ENCODE measurements around the gene CRTC2.

The CRTC2 gene

DNA sequence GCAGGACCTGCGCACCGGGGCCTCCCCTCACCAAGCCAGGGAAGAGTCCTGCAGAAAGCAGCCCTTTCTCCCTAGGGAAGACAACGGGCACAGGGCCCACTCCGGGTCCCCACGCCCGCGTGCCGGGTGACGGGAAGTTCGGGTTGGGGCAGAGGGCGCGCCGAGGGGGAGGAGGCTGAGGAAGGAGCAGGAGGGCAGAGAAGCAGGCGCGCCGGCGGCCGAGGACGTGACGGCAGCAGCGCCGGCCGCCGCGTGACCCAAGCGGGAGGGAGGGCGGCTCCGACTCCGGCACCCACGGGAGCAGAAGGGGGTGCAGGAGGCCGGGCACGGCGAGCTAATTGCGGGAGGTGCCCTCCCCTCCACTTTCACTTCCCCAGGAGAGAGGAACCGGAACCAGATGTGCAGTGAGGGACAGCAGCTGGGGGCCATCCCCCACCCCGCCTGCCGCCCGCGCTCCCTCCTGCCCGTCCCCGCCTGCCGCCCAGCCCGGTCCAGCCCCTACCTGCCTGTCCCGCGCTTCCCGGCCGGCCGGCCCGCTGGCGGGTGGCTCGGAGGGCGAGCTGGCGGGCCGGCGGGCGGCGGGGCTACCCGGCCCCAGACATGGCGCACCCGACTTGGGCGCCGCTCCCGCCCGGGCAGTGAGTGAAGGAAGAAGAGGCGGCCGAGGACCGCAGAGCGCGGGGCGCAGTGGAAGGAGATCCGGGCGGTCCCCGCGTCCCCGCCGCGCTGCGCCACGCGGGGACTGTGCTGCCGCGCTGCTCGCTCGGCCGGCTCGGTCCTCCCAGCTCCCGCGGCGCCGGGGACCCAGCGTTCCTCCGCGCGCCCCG is 12.4 kb downstream of the CRTC2 start:
- DNase-seq (ENCODE audit: low read depth) = peak; percentile 60

GRCh38 chr1:153945131-153945794 is 13.1 kb downstream of the CRTC2 start:
- peak; percentile 59 for DNase-seq (ENCODE audit: low read depth)

DNA sequence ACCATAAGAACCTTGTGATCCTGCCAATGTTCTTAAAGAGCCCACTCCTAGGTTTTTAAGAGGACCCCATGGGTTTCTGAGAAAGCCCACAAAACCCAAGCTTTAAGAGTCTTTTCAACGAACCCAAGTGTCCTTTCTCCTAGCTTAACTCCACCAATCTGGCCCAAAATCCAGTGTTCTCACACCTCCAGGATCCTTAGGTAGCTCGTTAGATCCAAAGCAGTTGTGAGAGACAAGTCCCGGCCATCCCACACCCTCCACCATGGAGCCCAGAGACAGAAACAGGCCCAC is 13.6 kb downstream of the CRTC2 start:
- no peak for DNase-seq (ENCODE audit: low read depth)

- DNase-seq (ENCODE audit: low read depth) = no peak
Observed at GRCh38 chr1:153944005-153944826, 14.2 kb downstream of the CRTC2 start.

- DNase-seq (ENCODE audit: low read depth) = no peak
Observed at GRCh38 chr1:153942766-153943549, 15.5 kb downstream of the CRTC2 start.

DNA sequence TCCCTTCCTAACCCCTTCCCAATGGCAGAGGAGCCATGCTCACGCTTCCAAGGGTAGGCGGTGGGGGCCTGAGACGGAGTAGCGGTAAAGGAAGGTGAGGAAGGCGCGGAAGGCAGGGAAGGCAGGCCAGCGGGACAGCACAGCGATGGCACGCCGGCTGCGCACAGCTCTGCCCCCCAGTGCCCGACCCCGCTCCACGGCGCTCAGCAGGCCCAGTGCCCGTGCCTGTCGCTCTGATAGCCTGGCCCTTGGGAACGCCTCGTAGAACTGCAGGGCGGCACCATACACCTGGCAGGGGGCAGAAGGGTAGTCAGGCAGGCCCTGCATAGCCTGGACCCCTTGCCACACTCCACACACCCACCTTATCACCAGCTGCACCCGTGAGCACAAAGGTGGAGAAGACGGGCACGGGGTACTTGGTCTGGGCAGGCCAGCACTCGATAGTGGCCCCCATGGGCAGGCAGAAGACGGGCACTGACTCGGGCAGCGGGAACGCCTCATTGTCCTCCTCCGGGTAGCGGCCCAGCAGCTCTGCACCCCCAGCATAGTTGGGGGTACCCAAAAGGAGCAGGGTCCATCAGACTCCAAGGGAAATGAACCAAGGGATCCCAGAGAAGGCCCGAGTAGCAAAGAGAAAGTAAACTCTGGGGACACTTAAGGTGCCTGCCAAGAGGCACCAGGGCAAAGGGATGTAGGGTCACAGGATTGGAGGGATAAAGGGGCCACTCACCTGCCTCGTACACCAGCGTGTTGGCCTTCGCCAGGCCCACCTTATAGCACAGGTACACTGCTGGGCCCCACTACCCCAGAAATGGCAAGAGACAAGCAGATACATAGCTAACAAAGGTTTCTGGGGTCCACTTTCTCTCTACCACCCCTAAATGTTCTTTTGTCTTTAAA is 16.3 kb downstream of the CRTC2 start:
- no peak for DNase-seq (ENCODE audit: low read depth)

DNA sequence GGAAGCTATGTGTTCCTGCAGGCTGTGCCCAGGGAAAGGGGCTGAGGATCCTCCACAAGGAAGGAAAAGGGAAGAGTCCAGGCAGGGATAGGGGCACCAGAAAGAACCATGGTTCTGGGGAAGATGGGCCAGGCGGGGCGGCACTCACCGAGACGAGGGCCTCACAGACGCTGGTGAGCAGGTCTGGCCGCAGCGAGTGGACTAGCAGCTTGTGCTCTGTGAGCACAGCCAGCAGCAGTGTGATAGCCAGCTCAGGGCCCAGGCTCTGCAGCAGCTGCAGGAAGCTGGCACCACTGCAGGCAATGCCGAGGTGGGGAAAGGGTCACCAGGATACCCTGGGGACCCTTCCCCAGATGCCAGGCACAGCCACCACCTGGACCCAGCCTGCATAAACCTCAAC is 17.7 kb downstream of the CRTC2 start:
- no peak for DNase-seq (ENCODE audit: low read depth)

DNA sequence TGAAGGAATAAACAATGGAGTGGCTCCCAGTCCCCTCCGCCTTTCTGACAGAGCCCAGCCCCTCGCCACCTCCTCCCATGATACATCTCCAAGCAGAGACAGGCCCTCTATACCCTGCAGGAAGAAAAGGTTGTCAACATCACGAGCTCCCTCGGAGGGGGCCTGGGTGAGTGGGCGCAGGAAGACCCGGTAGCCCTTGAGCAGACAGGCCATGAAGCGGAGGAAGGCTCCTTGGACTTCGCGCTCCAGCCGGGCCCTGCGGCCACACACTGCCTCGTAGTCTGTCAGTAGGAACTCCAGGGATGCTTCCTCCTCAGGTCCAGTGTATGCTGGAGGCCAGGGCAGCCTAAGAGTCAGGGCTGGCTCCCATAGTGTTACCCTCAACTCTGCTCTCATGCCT is 18.9 kb downstream of the CRTC2 start:
- DNase-seq (ENCODE audit: low read depth) = no peak

- no peak for DNase-seq (ENCODE audit: low read depth)
Observed at GRCh38 chr1:153938996-153939395, 19.4 kb downstream of the CRTC2 start.

GRCh38 chr1:153937331-153937730 is 21.1 kb downstream of the CRTC2 start:
- no peak for DNase-seq (ENCODE audit: low read depth)

- DNase-seq (ENCODE audit: low read depth) = no peak
Observed at GRCh38 chr1:153936011-153936802, 22.2 kb downstream of the CRTC2 start.

DNA sequence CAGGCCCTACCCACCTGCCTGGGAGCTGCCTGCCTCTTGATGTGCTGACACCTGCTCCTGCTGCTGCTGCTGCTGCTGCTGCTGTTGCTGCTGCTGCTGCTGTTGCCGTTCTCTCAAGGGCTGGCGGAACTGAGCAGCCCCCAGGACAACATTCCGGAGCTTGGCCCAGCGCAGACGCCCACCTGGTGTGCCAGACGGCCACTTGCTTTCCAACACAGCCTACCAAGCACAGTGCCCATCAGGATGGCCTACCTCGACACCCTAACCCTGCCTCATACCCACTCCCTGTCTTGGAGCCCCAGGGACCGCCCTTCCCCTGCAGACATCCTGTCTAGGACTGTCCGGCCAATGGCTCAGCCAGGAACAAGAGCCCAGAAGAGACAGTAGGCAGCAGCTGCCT is 23.7 kb downstream of the CRTC2 start:
- DNase-seq (ENCODE audit: low read depth) = no peak

DNA sequence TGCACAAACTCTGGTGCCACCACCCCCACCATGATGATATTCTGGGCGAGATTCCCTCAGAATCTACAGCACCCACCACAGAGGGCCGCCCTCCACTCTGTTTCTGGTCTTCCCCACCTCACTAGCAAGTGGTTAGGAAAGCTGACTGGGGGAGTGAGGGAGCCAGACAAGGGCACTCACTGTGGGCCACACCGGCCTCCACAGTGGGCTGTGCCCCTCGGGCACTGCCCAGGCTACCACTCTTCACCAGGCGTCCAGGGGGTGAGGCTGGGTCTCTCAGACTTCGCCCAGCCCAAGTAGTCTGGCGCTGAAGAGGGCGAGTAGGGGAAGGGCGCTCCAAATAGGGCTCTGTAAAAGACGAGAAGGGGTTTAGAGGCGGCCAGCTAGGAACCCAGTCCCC is 24.5 kb downstream of the CRTC2 start:
- DNase-seq (ENCODE audit: low read depth) = no peak

DNA sequence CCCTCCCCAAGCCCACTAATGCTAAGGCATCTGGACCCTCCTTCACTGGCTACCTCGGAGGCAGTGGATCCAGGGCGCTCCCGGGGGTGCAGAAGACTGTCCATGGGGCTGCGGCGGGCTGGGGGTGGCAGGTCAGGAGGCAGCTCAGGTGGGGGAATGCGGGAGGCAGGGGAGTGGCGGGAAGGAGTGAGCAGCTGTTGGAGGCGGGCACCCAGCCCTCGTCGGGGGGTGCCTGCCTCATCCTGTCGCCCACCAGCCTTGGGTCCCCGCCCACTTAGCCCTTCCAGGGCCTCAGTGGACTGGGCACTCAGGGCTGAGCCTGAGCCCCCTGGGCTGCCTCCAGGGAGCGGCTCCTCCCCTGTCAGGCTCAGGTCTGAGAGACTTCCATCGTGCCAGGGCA is 25.0 kb downstream of the CRTC2 start:
- no peak for DNase-seq (ENCODE audit: low read depth)

DNA sequence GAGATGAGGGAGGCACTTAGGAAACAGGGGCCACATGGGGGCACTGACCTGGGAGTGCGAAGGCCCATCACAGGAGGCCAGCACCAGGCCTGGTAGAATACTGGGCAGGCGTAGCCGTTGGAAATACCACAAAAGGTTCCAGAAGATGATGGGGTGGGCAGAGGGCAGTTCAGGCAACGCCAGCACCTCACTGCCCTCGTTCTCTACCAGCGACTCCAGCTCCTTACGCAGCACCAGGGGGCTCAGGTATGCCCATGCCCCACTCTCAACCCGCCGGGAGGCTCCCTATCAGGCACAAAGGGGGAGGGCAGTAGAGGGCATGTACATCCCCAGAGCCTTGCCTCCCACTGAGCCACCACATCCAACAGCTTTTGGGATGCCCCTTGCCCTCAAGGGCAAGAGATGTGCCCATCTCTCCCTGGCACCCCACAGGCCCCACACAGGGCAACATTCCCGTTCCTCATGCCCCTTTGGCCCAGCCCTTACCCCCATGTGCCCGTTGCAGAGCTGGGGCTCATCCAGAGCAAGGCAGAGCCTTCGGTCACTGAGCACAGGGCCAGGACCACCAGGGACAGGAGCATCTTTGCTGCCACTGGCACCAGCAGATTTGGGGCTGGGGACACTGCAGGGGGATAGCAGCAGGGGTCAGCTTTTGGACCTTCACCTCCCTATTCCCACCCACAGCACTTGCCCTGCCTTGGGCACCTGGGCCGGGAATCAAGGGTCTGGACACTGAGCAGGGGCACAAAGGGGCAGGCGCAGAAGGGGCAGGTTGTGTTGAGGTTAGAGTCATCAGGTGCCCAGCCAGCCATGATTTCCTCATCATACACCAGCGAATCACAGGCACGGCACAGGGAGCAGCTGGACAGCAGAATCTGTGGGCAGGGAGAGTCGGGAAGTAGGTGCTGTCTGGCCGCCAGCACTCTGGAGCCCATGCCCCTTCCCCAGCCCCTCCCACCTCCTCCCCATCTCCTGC is 26.0 kb downstream of the CRTC2 start:
- no peak for DNase-seq (ENCODE audit: low read depth)

DNA sequence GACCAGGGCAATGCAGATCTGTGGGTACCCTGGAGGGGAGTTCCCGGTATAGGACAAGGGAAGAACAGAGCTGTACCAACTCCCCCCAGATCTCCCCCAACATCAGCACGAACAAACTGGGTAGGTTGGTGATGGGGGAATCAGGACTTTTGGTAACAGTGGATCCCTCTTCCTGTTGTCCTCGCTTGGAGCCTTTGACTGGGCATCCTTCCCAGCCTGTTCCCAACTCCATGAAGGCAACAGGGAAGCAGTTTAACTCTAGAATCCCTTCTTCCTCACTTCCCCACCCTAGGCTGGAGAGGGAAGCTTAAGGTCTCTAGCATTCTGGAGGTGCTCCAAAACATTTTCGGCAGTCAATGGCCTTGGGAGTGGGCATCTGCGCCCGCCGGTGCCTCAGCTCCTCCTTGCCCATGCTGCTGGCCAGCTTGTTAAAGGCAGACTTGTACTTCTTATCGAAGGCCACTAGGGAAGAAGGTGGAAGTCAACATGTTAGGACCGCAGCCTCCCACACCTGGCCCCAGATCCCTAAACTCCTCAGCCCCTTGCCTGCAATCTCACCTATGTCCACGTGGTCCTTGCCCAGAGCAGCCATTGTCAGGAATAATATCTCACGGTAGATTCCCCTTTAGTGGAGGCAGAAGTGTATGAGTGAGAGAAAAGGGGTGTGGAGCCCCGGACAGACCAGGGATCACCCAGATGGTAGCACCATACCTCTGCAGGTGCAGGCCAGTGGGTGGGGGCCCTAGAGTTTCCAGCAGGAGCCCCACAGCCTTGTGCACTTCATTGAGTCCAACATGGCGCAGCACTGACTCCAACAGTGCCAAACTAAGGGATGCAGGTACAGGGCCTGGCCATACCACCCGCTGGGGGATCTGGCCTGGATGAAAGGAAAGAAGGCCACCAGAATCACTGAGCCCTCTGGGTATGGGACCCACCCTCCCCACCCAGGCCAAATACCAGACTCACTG is 28.1 kb downstream of the CRTC2 start:
- no peak for DNase-seq (ENCODE audit: low read depth)

DNA sequence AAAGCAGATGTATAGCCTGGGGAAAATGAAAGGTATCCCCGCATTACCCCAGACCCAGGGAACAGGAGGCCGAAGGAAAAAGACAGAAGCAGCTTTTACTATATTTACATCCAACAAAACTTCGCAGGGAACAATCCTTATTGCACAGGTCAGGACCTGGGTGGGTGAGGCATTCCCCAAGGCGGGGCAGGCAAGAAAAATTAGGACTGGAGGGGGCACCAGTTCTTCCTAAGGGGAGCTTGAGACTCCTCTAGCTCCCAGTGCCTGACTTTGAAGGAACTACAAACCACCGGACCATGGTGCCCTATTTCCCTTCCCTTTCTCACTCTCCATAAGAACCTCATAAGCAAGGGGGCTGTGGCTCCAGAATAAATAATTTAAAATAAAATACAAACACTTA is 29.0 kb downstream of the CRTC2 start:
- no peak for DNase-seq (ENCODE audit: low read depth)

DNA sequence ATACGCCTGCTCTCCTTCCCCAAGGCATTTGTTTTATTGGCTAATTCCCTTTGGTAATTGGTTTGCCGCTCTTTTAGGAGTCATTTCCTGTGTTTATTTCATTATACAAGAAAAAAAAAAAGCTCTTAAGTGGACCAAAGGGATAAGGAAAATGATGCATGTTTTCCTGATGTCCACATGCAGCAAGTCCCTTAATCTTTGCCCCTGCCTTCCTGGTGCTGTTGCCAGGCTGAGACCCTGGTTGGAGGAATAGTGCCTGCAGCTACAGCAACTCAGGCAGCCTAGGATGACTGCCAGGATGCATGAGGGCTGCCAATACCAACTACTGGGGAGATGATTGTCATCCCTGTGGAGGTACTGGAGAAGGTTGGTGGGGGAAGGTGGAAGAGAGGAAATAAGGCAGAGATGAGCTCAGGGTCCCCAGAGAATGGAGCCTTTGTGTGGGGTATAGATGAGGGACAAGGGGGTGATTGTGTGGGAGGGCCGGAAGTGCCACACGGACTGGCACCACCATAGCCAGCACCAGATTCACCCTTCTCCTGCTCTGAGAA is 29.5 kb downstream of the CRTC2 start:
- DNase-seq (ENCODE audit: low read depth) = no peak

All from activated T-cell treated with anti-CD3 and anti-CD28 coated beads for 24 hours (primary cell).